Transverse colon (tissue), 4 donors: ENCODE results near the gene IL9R. TPM values are rescaled to one million over a fixed set of nuclear protein-coding genes. Genes with fewer than 3 reads are reported as not detected.
"Not testable (repeated sequence)": the region's sequence is repeated elsewhere in the genome, so short reads cannot be mapped to it uniquely, and the experiment has no call there.

Experiments used
- DNase-seq: peaks from one replicate; pipeline ENCODE4 v3.0.0-alpha.2; 2019
- H3K27ac ChIP-seq, 4 donors: fragments of 200-600 bp; sonication (generic); 2 replicates each; pipeline ENCODE4 v1.5.1; 2016 to 2018; ENCODE audit warnings: inconsistent platforms in 4 of 4
- H3K27me3 ChIP-seq: fragments of 200-600 bp; sonication (generic); 2 replicates; pipeline ENCODE4 v1.5.1; 2017; ENCODE audit warnings: inconsistent platforms
- H3K36me3 ChIP-seq, 4 donors: fragments of 200-600 bp; sonication (generic); 2 replicates each; pipeline ENCODE4 v1.5.1; 2017 to 2019; ENCODE audit warnings: inconsistent platforms in 4 of 4
- H3K4me1 ChIP-seq, 4 donors: fragments of 200-600 bp; sonication (generic); 2 replicates each; pipeline ENCODE4 v1.5.1; 2017 to 2020; ENCODE audit warnings: inconsistent platforms in 4 of 4
- H3K4me3 ChIP-seq, 4 donors: fragments of 200-600 bp; sonication (generic); 1 replicate in 1 of 4; 2 replicates in 3 of 4; pipeline versions ENCODE4 v1.5.1 to v1.6.1; 2017 to 2019; ENCODE audit warnings: inconsistent platforms in 4 of 4
- H3K9me3 ChIP-seq, 2 donors: fragments of 200-600 bp; sonication (generic); 2 replicates each; pipeline ENCODE4 v1.5.1; 2017 to 2019; ENCODE audit warnings: inconsistent platforms in 2 of 2
- EP300 ChIP-seq: sonication (generic); formaldehyde crosslinking; IDR thresholded peaks from one replicate; pipeline ENCODE4 v1.6.1; 2017; ENCODE audit warnings: antibody characterized with exemption, low read depth
- POLR2A ChIP-seq: fragments of 450-650 bp; IDR thresholded peaks from one replicate; pipeline ENCODE4 v1.6.1; 2016; ENCODE audit warnings: antibody characterized with exemption, mild to moderate bottlenecking, moderate library complexity
- POLR2AphosphoS5 ChIP-seq, 3 donors: sonication (generic); formaldehyde crosslinking; IDR thresholded peaks; one replicate each; pipeline ENCODE4 v1.6.1; 2016; ENCODE audit warnings: antibody characterized with exemption in 3 of 3
- WGBS, 2 donors: methylation state at CpG; one replicate each; pipeline ENCODE4 v1.1.5; 2018; ENCODE audit warnings: low coverage in 1 of 2; 5-methylcytosine and 5-hydroxymethylcytosine counted together
- in situ Hi-C, 4 donors: fragments of 200-750 bp; cut with MboI; loops; one replicate each; pipeline versions ENCODE4 v1.15.0 to v1.15.1; 2017; ENCODE audit warnings: low sequenced_read_pairs in 3 of 4, low pct_ligation_motif_present in 1 of 4, low pct_unique_long_range_greater_than_20kb in 1 of 4
- intact Hi-C: fragments of 100-400 bp; cut with DNase I; formaldehyde crosslinking; loops from one replicate; pipeline ENCODE4 v1.15.1; 2023; ENCODE audit warnings: low total_unique reads
- total RNA-seq, 4 donors: library from RNA; depleted of rRNA; stranded (reverse); fragments of >200 nt; gene quantifications; one replicate each; pipeline ENCODE4 v1.1.0, GENCODE V29; 2016
- TF ChIP-seq, protein P1 (sequence below), 5 experiments: fragments of 200-600 bp in 3 of 5; fragments of 450-650 bp in 2 of 5; sonication (generic) in 3 of 5; IDR thresholded peaks; 1 replicate in 2 of 5; 2 replicates in 3 of 5; pipeline ENCODE4 v1.5.1; 2016 to 2017; ENCODE audit warnings: antibody characterized with exemption in 5 of 5, inconsistent platforms in 3 of 5, mild to moderate bottlenecking in 2 of 5, moderate library complexity in 1 of 5

The IL9R gene
- total RNA-seq, 4 donors from 2014 or later = 0.41 to 0.79 TPM; not detected in 2

DNA sequence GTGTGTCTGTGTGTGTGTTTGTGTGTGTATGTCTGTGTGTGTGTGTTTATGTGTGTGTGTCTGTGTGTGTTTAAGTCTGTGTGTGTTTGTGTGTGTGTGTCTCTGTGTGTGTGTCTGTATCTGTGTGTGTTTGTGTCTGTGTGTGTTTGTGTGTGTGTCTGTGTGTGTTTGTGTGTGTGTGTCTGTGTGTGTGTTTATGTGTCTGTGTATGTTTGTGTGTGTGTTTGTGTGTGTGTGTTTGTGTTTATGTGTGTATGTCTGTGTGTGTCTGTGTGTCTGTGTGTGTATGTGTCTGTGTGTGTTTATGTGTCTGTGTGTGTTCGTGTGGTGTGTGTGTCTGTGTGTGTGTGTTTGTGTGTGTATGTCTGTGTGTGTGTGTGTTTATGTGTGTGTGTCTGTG lies 11.4 kb downstream of the IL9R start:
- intact Hi-C loops = no loop called here
- WGBS, 2 donors = 61 to 71% methylated on average over 1 of the region's 1 CpG

DNA sequence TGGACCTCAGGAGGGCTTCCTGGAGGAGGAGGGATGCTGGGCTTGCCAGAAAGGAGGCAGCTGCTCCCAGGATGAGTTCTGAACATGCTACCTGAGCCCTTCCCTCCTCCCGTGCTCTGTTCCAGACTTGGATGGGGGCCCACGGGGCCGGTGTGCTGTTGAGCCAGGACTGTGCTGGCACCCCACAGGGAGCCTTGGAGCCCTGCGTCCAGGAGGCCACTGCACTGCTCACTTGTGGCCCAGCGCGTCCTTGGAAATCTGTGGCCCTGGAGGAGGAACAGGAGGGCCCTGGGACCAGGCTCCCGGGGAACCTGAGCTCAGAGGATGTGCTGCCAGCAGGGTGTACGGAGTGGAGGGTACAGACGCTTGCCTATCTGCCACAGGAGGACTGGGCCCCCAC lies 12.2 kb downstream of the IL9R start:
- DNase-seq, H3K4me1 ChIP-seq, intact Hi-C loops, H3K9me3 ChIP-seq, H3K27me3 ChIP-seq, H3K4me3 ChIP-seq, in situ Hi-C loops, H3K27ac ChIP-seq, H3K36me3 ChIP-seq: not testable (repeated sequence)
- 86% methylated on average over 4 of the region's 9 CpGs; no CpG with 5 or more reads in 1 of the 2 donors for WGBS, 2 donors

More for the DNA sequence above, 11.4 kb downstream of the IL9R start:
- in situ Hi-C loops = no loop called here
- H3K27ac ChIP-seq = no peak overlapping the region
- H3K36me3 ChIP-seq = no peaks in the 10 kb centered on the region
- no peak for DNase-seq
- H3K4me3 ChIP-seq = no peak overlapping the region
- no peaks in the 10 kb centered on the region for H3K4me1 ChIP-seq
- TF ChIP-seq POLR2AphosphoS5 (IDR thresholded peaks at IDR 0.05) (no peak), EP300 (no peak), POLR2A (no peak)
- TF ChIP-seq, protein P1, sequence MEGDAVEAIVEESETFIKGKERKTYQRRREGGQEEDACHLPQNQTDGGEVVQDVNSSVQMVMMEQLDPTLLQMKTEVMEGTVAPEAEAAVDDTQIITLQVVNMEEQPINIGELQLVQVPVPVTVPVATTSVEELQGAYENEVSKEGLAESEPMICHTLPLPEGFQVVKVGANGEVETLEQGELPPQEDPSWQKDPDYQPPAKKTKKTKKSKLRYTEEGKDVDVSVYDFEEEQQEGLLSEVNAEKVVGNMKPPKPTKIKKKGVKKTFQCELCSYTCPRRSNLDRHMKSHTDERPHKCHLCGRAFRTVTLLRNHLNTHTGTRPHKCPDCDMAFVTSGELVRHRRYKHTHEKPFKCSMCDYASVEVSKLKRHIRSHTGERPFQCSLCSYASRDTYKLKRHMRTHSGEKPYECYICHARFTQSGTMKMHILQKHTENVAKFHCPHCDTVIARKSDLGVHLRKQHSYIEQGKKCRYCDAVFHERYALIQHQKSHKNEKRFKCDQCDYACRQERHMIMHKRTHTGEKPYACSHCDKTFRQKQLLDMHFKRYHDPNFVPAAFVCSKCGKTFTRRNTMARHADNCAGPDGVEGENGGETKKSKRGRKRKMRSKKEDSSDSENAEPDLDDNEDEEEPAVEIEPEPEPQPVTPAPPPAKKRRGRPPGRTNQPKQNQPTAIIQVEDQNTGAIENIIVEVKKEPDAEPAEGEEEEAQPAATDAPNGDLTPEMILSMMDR (IDR thresholded peaks at IDR 0.05) = no peak
- no peaks in the 10 kb centered on the region for H3K9me3 ChIP-seq
- no peaks in the 10 kb centered on the region for H3K27me3 ChIP-seq

DNA sequence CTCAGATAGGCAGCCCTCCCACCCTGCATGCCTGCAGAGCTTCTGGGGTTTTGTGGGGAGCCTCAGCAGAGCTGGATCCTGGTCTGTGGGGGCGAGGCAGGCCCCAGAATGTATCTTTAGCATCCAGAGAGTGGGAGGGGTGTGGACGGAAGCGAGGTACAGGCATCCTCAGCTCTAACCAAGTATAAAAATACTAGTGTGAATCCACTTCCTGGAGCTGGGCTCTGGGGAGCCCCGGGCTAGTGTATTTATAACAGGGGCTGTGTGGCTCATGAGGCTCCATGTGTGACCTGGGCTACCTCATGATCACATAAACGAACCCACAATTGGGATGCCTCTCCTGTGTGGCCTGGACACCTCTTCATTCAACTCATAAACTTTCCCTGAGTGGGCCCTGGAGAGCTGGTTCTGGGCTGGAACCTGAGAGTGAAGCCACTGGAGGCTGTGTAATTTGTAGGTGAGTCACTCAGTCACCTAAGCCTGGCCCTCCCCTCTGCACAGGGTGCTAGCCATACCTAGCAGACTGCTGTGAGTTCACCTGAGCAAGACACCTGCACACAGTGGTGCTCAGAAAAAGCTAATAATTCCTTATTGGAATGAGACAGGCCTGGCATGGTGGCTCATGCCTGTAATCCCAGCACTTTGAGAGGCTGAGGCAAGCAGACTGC lies 15.9 kb downstream of the IL9R start:
- H3K27me3 ChIP-seq, H3K4me3 ChIP-seq, H3K27ac ChIP-seq, in situ Hi-C loops, DNase-seq, H3K9me3 ChIP-seq, H3K4me1 ChIP-seq, H3K36me3 ChIP-seq, intact Hi-C loops: not testable (repeated sequence)
- WGBS, 2 donors = no CpG with 5 or more reads among the region's 5 CpGs

DNA sequence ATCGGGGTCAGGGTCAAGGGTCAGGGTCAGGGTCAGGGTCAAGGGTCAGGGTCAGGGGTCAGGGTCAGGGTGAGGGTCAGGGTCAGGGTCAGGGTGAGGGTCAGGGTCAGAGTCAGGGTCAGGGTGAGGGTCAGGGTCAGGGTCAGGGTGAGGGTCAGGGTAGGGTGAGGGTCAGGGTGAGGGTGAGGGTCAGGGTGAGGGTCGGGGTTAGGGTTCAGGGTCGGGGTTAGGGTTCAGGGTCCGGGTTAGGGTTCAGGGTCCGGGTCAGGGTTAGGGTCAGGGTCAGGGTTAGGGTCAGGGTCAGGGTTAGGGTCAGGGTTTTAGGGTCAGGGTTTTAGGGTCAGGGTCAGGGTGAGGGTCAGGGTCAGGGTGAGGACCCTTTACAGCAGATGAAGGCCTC lies 22.4 kb downstream of the IL9R start:
- in situ Hi-C loops, H3K4me1 ChIP-seq, DNase-seq, H3K4me3 ChIP-seq, H3K36me3 ChIP-seq, intact Hi-C loops, H3K27ac ChIP-seq, H3K27me3 ChIP-seq, H3K9me3 ChIP-seq: not testable (repeated sequence)
- 100% methylated on average over 2 of the region's 5 CpGs; no CpG with 5 or more reads in 1 of the 2 donors for WGBS, 2 donors

DNA sequence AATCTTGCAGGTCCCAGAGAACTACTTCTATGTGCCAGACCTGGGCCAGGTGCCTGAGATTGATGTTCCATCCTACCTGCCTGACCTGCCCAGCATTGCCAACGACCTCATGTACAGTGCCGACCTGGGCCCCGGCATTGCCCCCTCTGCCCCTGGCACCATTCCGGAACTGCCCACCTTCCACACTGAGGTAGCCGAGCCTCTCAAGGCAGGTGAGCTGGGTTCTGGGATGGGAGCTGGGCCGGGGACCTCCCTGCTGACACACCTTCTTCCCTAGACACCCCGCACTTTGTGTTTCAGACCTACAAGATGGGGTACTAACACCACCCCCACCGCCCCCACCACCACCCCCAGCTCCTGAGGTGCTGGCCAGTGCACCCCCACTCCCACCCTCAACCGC lies 25.5 kb downstream of the IL9R start:
- H3K36me3 ChIP-seq, H3K27ac ChIP-seq, intact Hi-C loops, H3K27me3 ChIP-seq, DNase-seq, H3K4me1 ChIP-seq, H3K9me3 ChIP-seq, in situ Hi-C loops, H3K4me3 ChIP-seq: not testable (repeated sequence)
- WGBS, 2 donors = 71% methylated on average over 8 of the region's 9 CpGs; no CpG with 5 or more reads in 1 of the 2 donors

DNA sequence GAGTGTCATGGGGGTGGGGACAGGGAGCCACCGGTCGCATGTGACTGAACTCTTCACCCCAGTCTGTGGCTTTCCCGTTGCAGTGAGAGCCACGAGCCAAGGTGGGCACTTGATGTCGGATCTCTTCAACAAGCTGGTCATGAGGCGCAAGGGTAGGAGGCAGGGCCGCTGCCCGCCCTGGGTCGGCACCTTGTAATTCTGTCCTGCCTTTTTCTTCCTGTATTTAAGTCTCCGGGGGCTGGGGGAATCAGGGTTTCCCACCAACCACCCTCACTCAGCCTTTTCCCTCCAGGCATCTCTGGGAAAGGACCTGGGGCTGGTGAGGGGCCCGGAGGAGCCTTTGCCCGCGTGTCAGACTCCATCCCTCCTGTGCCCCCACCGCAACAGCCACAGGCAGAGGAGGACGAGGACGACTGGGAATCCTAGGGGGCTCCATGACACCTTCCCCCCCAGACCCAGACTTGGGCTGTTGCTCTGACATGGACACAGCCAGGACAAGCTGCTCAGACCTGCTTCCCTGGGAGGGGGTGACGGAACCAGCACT lies 27.5 kb downstream of the IL9R start:
- H3K4me1 ChIP-seq, DNase-seq, H3K27me3 ChIP-seq, intact Hi-C loops, in situ Hi-C loops, H3K27ac ChIP-seq, H3K4me3 ChIP-seq, H3K36me3 ChIP-seq, H3K9me3 ChIP-seq: not testable (repeated sequence)
- 86 to 89% methylated on average over 4 to 11 of the region's 17 CpGs for WGBS, 2 donors

DNA sequence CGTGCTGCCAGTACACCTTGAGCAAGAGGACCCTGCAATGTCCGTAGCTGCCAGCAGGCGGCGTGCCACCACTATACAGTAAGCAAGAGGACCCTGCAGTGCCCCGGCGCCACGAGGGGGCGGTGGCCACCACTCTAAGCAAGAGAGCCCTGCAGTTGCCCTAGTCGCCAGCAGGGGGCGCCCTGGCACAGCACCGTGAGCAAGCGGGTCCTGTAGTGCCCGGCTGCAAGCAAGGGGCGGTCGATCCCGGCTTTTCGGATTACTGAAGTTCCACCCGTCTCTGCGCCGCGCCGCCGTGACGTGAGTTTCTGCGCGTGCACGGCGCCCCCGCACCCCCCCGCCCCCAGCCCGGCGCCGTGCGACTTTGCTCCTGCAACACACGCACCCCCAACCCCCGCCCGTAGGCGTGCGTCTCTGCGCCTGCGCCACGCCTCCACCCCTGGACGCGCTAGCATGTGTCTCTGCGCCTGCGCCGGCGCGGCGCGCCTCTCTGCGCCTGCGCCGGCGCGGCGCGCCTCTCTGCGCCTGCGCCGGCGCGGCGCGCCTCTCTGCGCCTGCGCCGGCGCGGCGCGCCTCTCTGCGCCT lies 31.2 kb downstream of the IL9R start:
- intact Hi-C loops, H3K36me3 ChIP-seq, H3K27me3 ChIP-seq, H3K4me3 ChIP-seq, in situ Hi-C loops, DNase-seq, H3K9me3 ChIP-seq, H3K27ac ChIP-seq, H3K4me1 ChIP-seq: not testable (repeated sequence)
- 99% methylated on average over 23 of the region's 73 CpGs; no CpG with 5 or more reads in 1 of the 2 donors for WGBS, 2 donors

DNA sequence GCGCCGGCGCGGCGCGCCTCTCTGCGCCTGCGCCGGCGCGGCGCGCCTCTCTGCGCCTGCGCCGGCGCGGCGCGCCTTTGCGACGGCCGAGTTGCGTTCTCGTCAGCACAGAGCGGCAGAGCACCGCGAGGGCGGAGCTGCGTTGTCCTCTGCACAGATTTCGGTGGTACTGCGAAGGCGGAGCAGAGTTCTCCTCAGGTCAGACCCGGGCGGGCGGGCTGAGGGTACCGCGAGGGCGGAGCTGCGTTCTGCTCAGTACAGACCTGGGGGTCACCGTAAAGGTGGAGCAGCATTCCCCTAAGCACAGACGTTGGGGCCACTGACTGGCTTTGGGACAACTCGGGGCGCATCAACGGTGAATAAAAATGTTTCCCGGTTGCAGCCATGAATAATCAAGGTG lies 31.8 kb downstream of the IL9R start:
- in situ Hi-C loops, DNase-seq, H3K4me3 ChIP-seq, H3K4me1 ChIP-seq, H3K27ac ChIP-seq, H3K27me3 ChIP-seq, H3K36me3 ChIP-seq, H3K9me3 ChIP-seq, intact Hi-C loops: not testable (repeated sequence)
- 80 to 97% methylated on average over 1 to 42 of the region's 46 CpGs for WGBS, 2 donors

DNA sequence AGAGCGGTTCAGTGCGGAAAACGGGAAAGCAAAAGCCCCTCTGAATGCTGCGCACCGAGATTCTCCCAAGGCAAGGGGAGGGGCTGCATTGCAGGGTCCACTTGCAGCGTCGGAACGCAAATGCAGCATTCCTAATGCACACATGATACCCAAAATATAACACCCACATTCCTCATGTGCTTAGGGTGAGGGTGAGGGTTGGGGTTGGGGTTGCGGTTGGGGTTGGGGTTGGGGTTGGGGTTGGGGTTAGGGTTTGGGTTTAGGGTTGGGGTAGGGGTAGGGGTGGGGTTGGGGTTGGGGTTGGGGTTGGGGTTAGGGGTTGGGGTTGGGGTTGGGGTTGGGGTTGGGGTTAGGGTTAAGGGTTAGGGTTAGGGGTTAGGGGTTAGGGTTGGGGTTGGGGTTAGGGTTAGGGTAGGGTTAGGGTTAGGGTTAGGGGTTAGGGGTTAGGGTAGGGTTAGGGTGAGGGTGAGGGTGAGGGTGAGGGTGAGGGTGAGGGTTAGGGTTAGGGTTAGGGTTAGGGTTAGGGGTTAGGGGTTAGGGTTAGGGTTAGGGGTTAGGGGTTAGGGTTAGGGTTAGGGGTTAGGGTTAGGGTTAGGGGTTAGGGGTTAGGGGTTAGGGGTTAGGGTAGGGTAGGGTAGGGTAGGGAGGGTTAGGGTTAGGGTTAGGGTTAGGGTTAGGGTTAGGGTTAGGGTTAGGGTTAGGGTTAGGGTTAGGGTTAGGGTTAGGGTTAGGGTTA lies 32.4 kb downstream of the IL9R start:
- H3K27ac ChIP-seq, H3K36me3 ChIP-seq, intact Hi-C loops, H3K27me3 ChIP-seq, DNase-seq, H3K9me3 ChIP-seq, H3K4me3 ChIP-seq, in situ Hi-C loops, H3K4me1 ChIP-seq: not testable (repeated sequence)
- WGBS, 2 donors = no CpG with 5 or more reads among the region's 9 CpGs
